ENCODE measurements around the gene CCER1.

GRCh38 chr12:90978117-90978770, 23.3 kb upstream of the CCER1 start:
- TF ChIP-seq CTCF (IDR thresholded peaks at IDR 0.05; ENCODE audit: low read depth, low read length, poor library complexity, severe bottlenecking) (peak; percentile 45), EZH2phosphoT487 (IDR thresholded peaks at IDR 0.05; ENCODE audit: borderline replicate concordance, low read length) (no peak)
